SU-DHL-6 (cell line): ENCODE measurements around the gene NAV2.

Source experiments
- EZH2phosphoT487 ChIP-seq: fragments of 200-600 bp; sonication (generic), shearing (Covaris generic); conservative IDR thresholded peaks from 2 replicates; pipeline ENCODE4 v1.6.1; 2018; ENCODE audit warnings: mild to moderate bottlenecking, antibody characterized with exemption, low read length, moderate library complexity, mixed read lengths
- TF ChIP-seq, protein P1 (sequence below): fragments of 200-600 bp; sonication (generic); IDR thresholded peaks from one replicate; pipeline ENCODE4 v1.5.1; 2017; ENCODE audit warnings: antibody characterized with exemption, mild to moderate bottlenecking, low read length, moderate library complexity; ENCODE audit not compliant: insufficient read depth, poor library complexity, severe bottlenecking

- TF ChIP-seq, protein P1, sequence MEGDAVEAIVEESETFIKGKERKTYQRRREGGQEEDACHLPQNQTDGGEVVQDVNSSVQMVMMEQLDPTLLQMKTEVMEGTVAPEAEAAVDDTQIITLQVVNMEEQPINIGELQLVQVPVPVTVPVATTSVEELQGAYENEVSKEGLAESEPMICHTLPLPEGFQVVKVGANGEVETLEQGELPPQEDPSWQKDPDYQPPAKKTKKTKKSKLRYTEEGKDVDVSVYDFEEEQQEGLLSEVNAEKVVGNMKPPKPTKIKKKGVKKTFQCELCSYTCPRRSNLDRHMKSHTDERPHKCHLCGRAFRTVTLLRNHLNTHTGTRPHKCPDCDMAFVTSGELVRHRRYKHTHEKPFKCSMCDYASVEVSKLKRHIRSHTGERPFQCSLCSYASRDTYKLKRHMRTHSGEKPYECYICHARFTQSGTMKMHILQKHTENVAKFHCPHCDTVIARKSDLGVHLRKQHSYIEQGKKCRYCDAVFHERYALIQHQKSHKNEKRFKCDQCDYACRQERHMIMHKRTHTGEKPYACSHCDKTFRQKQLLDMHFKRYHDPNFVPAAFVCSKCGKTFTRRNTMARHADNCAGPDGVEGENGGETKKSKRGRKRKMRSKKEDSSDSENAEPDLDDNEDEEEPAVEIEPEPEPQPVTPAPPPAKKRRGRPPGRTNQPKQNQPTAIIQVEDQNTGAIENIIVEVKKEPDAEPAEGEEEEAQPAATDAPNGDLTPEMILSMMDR, result no peak
- TF ChIP-seq EZH2phosphoT487, result no peak
Measured at GRCh38 chr11:19693146-19693545, 19.5 kb upstream of the NAV2 start.
